ENCODE results near the gene MCC.

Gene MCC

GRCh38 chr5:113237893-113238292, 250.4 kb downstream of the MCC start:
- no peak; the same call in 2 of the 3 replicates for ATAC-seq
- TF ChIP-seq ISL1 (CRISPR knock-in tag; IDR thresholded peaks at IDR 0.05) (peak; percentile 69), GLIS3 (CRISPR knock-in tag; IDR thresholded peaks at IDR 0.05) (peak; percentile 75; the same call in 1 of the 2 replicates), TSHZ2 (CRISPR knock-in tag; IDR thresholded peaks at IDR 0.05) (0 out of 2 replicates have a peak, but pooled peaks have one; percentile 59), CSRNP3 (CRISPR knock-in tag; IDR thresholded peaks at IDR 0.05) (no peak), RARB (CRISPR knock-in tag; IDR thresholded peaks at IDR 0.05) (no peak), ZNF565 (CRISPR knock-in tag; conservative IDR thresholded peaks at IDR 0.05; ENCODE audit: low read depth) (no peak)

- TF ChIP-seq CREB5 (CRISPR knock-in tag; IDR thresholded peaks at IDR 0.05; ENCODE audit: low read depth) (no peak), RARB (CRISPR knock-in tag; IDR thresholded peaks at IDR 0.05) (no peak), BACH2 (CRISPR knock-in tag; IDR thresholded peaks at IDR 0.05; ENCODE audit: borderline replicate concordance) (no peak), ARNTL (CRISPR knock-in tag; IDR thresholded peaks at IDR 0.05; ENCODE audit: borderline replicate concordance, low read depth) (no peak), TOX (CRISPR knock-in tag; IDR thresholded peaks at IDR 0.05; ENCODE audit: borderline replicate concordance) (no peak), CSRNP3 (CRISPR knock-in tag; IDR thresholded peaks at IDR 0.05) (no peak), SNAI2 (CRISPR knock-in tag; IDR thresholded peaks at IDR 0.05) (no peak), ZNF8 (CRISPR knock-in tag; IDR thresholded peaks at IDR 0.05) (no peak), ESRRG (CRISPR knock-in tag; IDR thresholded peaks at IDR 0.05) (no peak), PPARA (CRISPR knock-in tag; IDR thresholded peaks at IDR 0.05; ENCODE audit: borderline replicate concordance) (no peak), ZNF565 (CRISPR knock-in tag; conservative IDR thresholded peaks at IDR 0.05; ENCODE audit: low read depth) (no peak)
These were observed 251.5 kb downstream of the MCC start for GRCh38 chr5:113236536-113237288.

DNA sequence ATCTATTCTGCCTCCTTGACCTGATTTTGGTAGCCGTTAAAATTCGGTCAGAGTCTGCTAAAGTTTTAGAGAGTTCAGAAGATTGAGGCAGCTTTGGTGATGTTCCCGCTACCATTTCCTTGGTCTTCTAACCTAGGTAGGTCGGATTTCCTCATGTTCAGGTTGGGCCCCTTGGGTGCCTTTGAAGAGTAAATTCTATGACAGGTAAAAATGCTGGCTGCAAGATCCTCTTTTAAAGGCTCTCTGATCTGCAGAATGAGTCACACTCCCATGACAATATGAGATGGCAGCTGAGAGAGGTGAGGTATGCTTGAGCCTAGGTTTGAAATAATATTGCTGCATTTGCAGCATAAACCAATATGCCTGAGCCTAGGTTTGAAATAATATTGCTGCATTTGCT, 252.4 kb downstream of the MCC start:
- ATAC-seq, result no peak

More at GRCh38 chr5:113236536-113237288, 251.5 kb downstream of the MCC start:
- no peak for ATAC-seq

More for the DNA sequence above, 252.4 kb downstream of the MCC start:
- TF ChIP-seq PATZ1 (CRISPR knock-in tag; IDR thresholded peaks at IDR 0.05; ENCODE audit: borderline replicate concordance) (no peak), PPARA (CRISPR knock-in tag; IDR thresholded peaks at IDR 0.05; ENCODE audit: borderline replicate concordance) (no peak), GLIS3 (CRISPR knock-in tag; IDR thresholded peaks at IDR 0.05) (no peak), ZNF70 (CRISPR knock-in tag; IDR thresholded peaks at IDR 0.05) (no peak), TSHZ2 (CRISPR knock-in tag; IDR thresholded peaks at IDR 0.05) (no peak)
